Measurements from ENCODE around the gene ANTXR1.

Gene ANTXR1

GRCh38 chr2:69138247-69138772 lies 125.3 kb downstream of the ANTXR1 start:
- TF ChIP-seq CTCF (IDR thresholded peaks at IDR 0.05; ENCODE audit: low read depth, low read length, missing control alignments) = no peak
- 0 out of 2 replicates have a peak overlapping the region, but pooled peaks have one; percentile 7 for H3K4me3 ChIP-seq (replicated peaks; ENCODE audit: low read depth, low read length)
- DNase-seq (ENCODE audit: extremely low read depth, low read depth) = no peak

- DNase-seq (ENCODE audit: extremely low read depth, low read depth) = peak; percentile 66
- H3K4me3 ChIP-seq (replicated peaks; ENCODE audit: low read depth, low read length) = peak overlapping the region; percentile 3; the same call in 1 of the 2 replicates
- TF ChIP-seq CTCF (IDR thresholded peaks at IDR 0.05; ENCODE audit: low read depth, low read length, missing control alignments) = no peak
Measured at GRCh38 chr2:69138793-69139459, 125.9 kb downstream of the ANTXR1 start.

- H3K4me3 ChIP-seq (replicated peaks; ENCODE audit: low read depth, low read length) = no peak overlapping the region
- no peak for DNase-seq (ENCODE audit: extremely low read depth, low read depth)
- no peak for TF ChIP-seq CTCF (IDR thresholded peaks at IDR 0.05; ENCODE audit: low read depth, low read length, missing control alignments)
Measured at GRCh38 chr2:69139778-69140670, 127.0 kb downstream of the ANTXR1 start.

GRCh38 chr2:69141061-69141460 lies 128.1 kb downstream of the ANTXR1 start:
- H3K4me3 ChIP-seq (replicated peaks; ENCODE audit: low read depth, low read length) = no peak overlapping the region
- DNase-seq (ENCODE audit: extremely low read depth, low read depth) = no peak
- TF ChIP-seq CTCF (IDR thresholded peaks at IDR 0.05; ENCODE audit: low read depth, low read length, missing control alignments) = no peak

DNA sequence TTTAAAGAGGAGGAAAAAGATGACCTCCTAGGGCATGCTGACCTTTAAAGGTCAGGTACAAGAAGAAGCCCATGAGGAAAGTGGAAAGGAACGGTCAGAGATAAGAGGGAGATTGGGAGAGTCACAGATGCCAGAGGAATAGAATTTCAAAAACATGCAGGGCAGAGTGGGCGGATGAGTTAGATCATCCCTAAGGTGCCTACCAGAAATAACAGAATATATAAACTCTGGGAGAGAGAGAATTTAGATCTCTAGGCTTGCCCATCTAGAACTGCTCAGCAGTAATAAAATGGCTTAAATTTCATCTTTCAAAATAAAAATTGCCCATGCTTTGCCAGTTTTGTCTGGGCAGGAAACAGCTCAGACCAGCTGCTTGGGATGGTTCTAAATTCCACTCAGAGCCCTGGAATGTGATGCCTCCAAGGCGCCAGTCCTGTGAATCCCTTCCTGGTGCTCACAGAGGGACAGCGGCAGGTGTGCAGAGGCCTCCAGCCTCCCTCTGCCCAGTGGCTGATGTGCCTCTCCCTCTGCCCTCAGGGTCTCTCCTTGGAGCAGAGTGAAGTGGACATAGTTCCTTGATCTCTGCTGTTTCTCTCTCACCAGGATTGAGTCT lies 130.9 kb downstream of the ANTXR1 start:
- no peak for TF ChIP-seq CTCF (IDR thresholded peaks at IDR 0.05; ENCODE audit: low read depth, low read length, missing control alignments)
- H3K4me3 ChIP-seq (replicated peaks; ENCODE audit: low read depth, low read length) = no peak overlapping the region
- DNase-seq (ENCODE audit: extremely low read depth, low read depth) = no peak

GRCh38 chr2:69145204-69145603 lies 132.2 kb downstream of the ANTXR1 start:
- DNase-seq (ENCODE audit: extremely low read depth, low read depth) = no peak
- TF ChIP-seq CTCF (IDR thresholded peaks at IDR 0.05; ENCODE audit: low read depth, low read length, missing control alignments) = no peak
- no peak overlapping the region for H3K4me3 ChIP-seq (replicated peaks; ENCODE audit: low read depth, low read length)
